GM12878 (cell line): ENCODE results near the gene VCPKMT. TPM values are rescaled to one million over a fixed set of nuclear protein-coding genes. Genes with fewer than 3 reads are reported as not detected.

Experiments
- ATAC-seq: fragments of 200-7000 bp; cut with Tn5 transposase; 3 replicates; pipeline ENCODE4 v1.9.1; 2020; ENCODE audit warnings: mild to moderate bottlenecking, moderate library complexity
- BruUV-seq: library from RNA; stranded (reverse); fragments of 400-500 nt; replicated peaks from 2 replicates; lab custom pipeline; 2021; lab: Mats Ljungman, UMichigan
- CTCF ChIA-PET: fragments of 300-600 bp; sonication (Branson Sonifier 250); formaldehyde crosslinking; extraction: SDS; loops from one replicate; lab custom pipeline; 2021; ENCODE audit warnings: inconsistent platforms; lab: Yijun Ruan, JAX
- POLR2A ChIA-PET: fragments of 350-600 bp; formaldehyde crosslinking; extraction: SDS; loops from one replicate; lab custom pipeline; 2021; ENCODE audit warnings: inconsistent platforms; lab: Charles Lee
- RAD21 ChIA-PET: fragments of 300-600 bp; sonication (Branson Sonifier 250); formaldehyde crosslinking; loops from one replicate; lab custom pipeline; 2023; ENCODE audit warnings: antibody characterized with exemption; ENCODE audit not compliant: unreplicated experiment; lab: Charles Lee
- SMC1A ChIA-PET: fragments of 300-600 bp; sonication (Branson Sonifier 250); formaldehyde crosslinking; loops from one replicate; lab custom pipeline; 2023; ENCODE audit not compliant: unreplicated experiment, uncharacterized antibody; lab: Charles Lee
- DNase-seq: peaks from one replicate; pipeline ENCODE4 v3.0.0-alpha.2; 2011; ENCODE audit warnings: low read depth, low spot score
- FAIRE-seq: peaks from 3 replicates; lab custom pipeline; 2011; peaks lifted over from hg19 to GRCh38; lab: Jason Lieb, UNC
- H2AFZ ChIP-seq: 2 replicates; pipeline ENCODE4 v1.6.0; 2011; ENCODE audit warnings: low read depth, low read length, control low read depth; ENCODE audit not compliant: control insufficient read depth
- H3K27ac ChIP-seq: 2 replicates; pipeline ENCODE4 v1.5.1; 2011; ENCODE audit warnings: control low read depth; ENCODE audit not compliant: control insufficient read depth, insufficient read depth
- H3K27me3 ChIP-seq, 2 experiments: replicated peaks in 1 of 2; 2 replicates each; pipeline versions ENCODE4 v1.6.0 to v1.6.1; 2011; ENCODE audit warnings: low read length in 1 of 2; ENCODE audit not compliant: control insufficient read depth in 2 of 2, insufficient read depth in 2 of 2
- H3K36me3 ChIP-seq, 2 experiments: 2 replicates each; pipeline ENCODE4 v1.5.1; 2011; ENCODE audit warnings: low read length in 1 of 2; ENCODE audit not compliant: control insufficient read depth in 2 of 2, insufficient read depth in 2 of 2
- H3K4me1 ChIP-seq: 2 replicates; pipeline ENCODE4 v1.6.1; 2011; ENCODE audit warnings: mild to moderate bottlenecking, low read length, moderate library complexity, mixed read lengths; ENCODE audit not compliant: control insufficient read depth, insufficient read depth
- H3K4me2 ChIP-seq: 2 replicates; pipeline ENCODE4 v1.6.0; 2011; ENCODE audit warnings: control low read depth; ENCODE audit not compliant: control insufficient read depth, insufficient read depth
- H3K4me3 ChIP-seq: fragments of 200-600 bp; sonication (generic); 2 replicates; pipeline ENCODE4 v1.5.1; 2016
- H3K79me2 ChIP-seq: 2 replicates; pipeline ENCODE4 v1.6.0; 2011; ENCODE audit warnings: low read length; ENCODE audit not compliant: control insufficient read depth, insufficient read depth
- H3K9ac ChIP-seq: 2 replicates; pipeline ENCODE4 v1.8.0; 2011; ENCODE audit warnings: low read length, control low read depth, mixed read lengths; ENCODE audit not compliant: control insufficient read depth, insufficient read depth
- H3K9me3 ChIP-seq: replicated peaks from 3 replicates; pipeline ENCODE4 v1.5.1; 2011; ENCODE audit warnings: mild to moderate bottlenecking, low read length; ENCODE audit not compliant: control insufficient read depth, insufficient read depth
- H4K20me1 ChIP-seq: 2 replicates; pipeline ENCODE4 v1.6.0; 2011; ENCODE audit not compliant: control insufficient read depth, insufficient read depth
- ASH2L ChIP-seq: fragments of 300-600, 200-600 bp; sonication (generic); IDR thresholded peaks from 2 replicates; pipeline ENCODE4 v1.6.1; 2017; ENCODE audit warnings: low read depth, mild to moderate bottlenecking, borderline replicate concordance
- BCL11A ChIP-seq: IDR thresholded peaks from 2 replicates; pipeline ENCODE4 v1.6.1; 2011; ENCODE audit warnings: low read depth, low read length
- CHD1 ChIP-seq: IDR thresholded peaks from 2 replicates; pipeline ENCODE4 v1.6.1; 2012; ENCODE audit warnings: low read depth, low read length, improper control_type of control experiment
- EGR1 ChIP-seq, 2 experiments: IDR thresholded peaks; 1 replicate in 1 of 2; 2 replicates in 1 of 2; pipeline ENCODE4 v1.6.1; 2011 to 2012; ENCODE audit warnings: low read depth in 2 of 2, low read length in 2 of 2, borderline replicate concordance in 1 of 2, mild to moderate bottlenecking in 1 of 2, moderate library complexity in 1 of 2
- EP300 ChIP-seq, 2 experiments: fragments of 150-350 bp in 1 of 2; IDR thresholded peaks; 2 replicates each; pipeline ENCODE4 v1.6.1; 2011 to 2012; ENCODE audit warnings: low read depth in 2 of 2, low read length in 2 of 2, borderline replicate concordance in 1 of 2, improper control_type of control experiment in 1 of 2, inconsistent platforms in 1 of 2; ENCODE audit not compliant: control insufficient read depth in 1 of 2
- ESRRA ChIP-seq: IDR thresholded peaks from 2 replicates; pipeline ENCODE4 v1.6.1; 2012; ENCODE audit warnings: mild to moderate bottlenecking, low read length, improper control_type of control experiment
- IKZF1 ChIP-seq: fragments of 450-650 bp; conservative IDR thresholded peaks from 2 replicates; pipeline ENCODE4 v1.6.1; 2017; ENCODE audit warnings: antibody characterized with exemption, mild to moderate bottlenecking
- JUND ChIP-seq: IDR thresholded peaks from 2 replicates; pipeline ENCODE4 v1.6.1; 2012; ENCODE audit warnings: low read depth, mild to moderate bottlenecking, low read length, improper control_type of control experiment, moderate library complexity
- NFXL1 ChIP-seq: fragments of 450-650 bp; IDR thresholded peaks from 2 replicates; pipeline ENCODE4 v1.6.1; 2017; ENCODE audit warnings: antibody characterized with exemption, mild to moderate bottlenecking, borderline replicate concordance
- NFYB ChIP-seq: IDR thresholded peaks from 2 replicates; pipeline ENCODE4 v1.6.1; 2011; ENCODE audit warnings: low read depth, mild to moderate bottlenecking, low read length, improper control_type of control experiment, moderate library complexity; ENCODE audit not compliant: insufficient read depth
- NRF1 ChIP-seq: conservative IDR thresholded peaks from 2 replicates; pipeline ENCODE4 v1.6.1; 2011; ENCODE audit warnings: mild to moderate bottlenecking, low read depth, low read length, improper control_type of control experiment
- PAX8 ChIP-seq: fragments of 450-650 bp; IDR thresholded peaks from 2 replicates; pipeline ENCODE4 v1.6.1; 2017; ENCODE audit warnings: mild to moderate bottlenecking, moderate library complexity
- SREBF2 ChIP-seq: IDR thresholded peaks from 2 replicates; pipeline ENCODE4 v1.6.1; 2012; ENCODE audit warnings: mild to moderate bottlenecking, low read length
- TARDBP ChIP-seq: IDR thresholded peaks from 2 replicates; pipeline ENCODE4 v1.6.1; 2016; ENCODE audit warnings: borderline replicate concordance
- TCF7 ChIP-seq: IDR thresholded peaks from 2 replicates; pipeline ENCODE4 v1.6.1; 2014; ENCODE audit warnings: antibody characterized with exemption, borderline replicate concordance
- WRNIP1 ChIP-seq: IDR thresholded peaks from 2 replicates; pipeline ENCODE4 v1.6.1; 2011; ENCODE audit warnings: low read depth, low read length, improper control_type of control experiment, borderline replicate concordance
- YY1 ChIP-seq: IDR thresholded peaks from 2 replicates; pipeline ENCODE4 v1.6.1; 2011; ENCODE audit warnings: low read depth, mild to moderate bottlenecking, low read length
- WGBS: methylation state at CpG from one replicate; pipeline ENCODE4 v1.1.6; 2016; ENCODE audit warnings: low lambda C conversion rate; ENCODE audit not compliant: insufficient replicate concordance, insufficient coverage; ENCODE audit errors: missing lambda C conversion rate; 5-methylcytosine and 5-hydroxymethylcytosine counted together
- in situ Hi-C: fragments of 300-500 bp; cut with MboI; formaldehyde crosslinking; loops from 9 replicates; pipeline ENCODE4 v1.14.3; 2018; ENCODE audit warnings: mixed read lengths
- intact Hi-C: fragments of 100-400 bp; cut with micrococcal nuclease; formaldehyde crosslinking; loops from one replicate; pipeline ENCODE4 v1.14.2; 2022; ENCODE audit not compliant: unreplicated experiment
- polyA plus RNA-seq, 11 experiments: library from polyadenylated mRNA; depleted of rRNA in 4 of 11; unstranded in 6 of 11; stranded (reverse) in 5 of 11; fragments of >200 nt; fragmentation: Nextera tagmentation in 4 of 11; fragmentation: Illumina TruSeq in 1 of 11; extraction: Ambion mirVana in 4 of 11; extraction: Trizol in 1 of 11; gene quantifications; 1 replicate in 1 of 11; 2 replicates in 10 of 11; pipeline versions ENCODE4 v1.2.1 to v1.2.3, GENCODE V29; 2011 to 2016; ENCODE audit warnings: inconsistent platforms in 2 of 11, missing spikeins in 2 of 11, low read depth in 1 of 11
- total RNA-seq, 4 experiments: library from RNA; depleted of rRNA in 3 of 4; stranded (reverse); fragments of >200 nt in 3 of 4; fragmentation: Illumina TruSeq in 1 of 4; extraction: Trizol in 1 of 4; gene quantifications; 2 replicates each; pipeline versions ENCODE4 v1.2.1 to v1.2.3, GENCODE V29; 2013 to 2021
- TF ChIP-seq, protein P1 (sequence below): fragments of 150-350 bp; IDR thresholded peaks from 2 replicates; pipeline ENCODE4 v1.6.1; 2014; ENCODE audit warnings: mild to moderate bottlenecking, low read depth, low read length
- TF ChIP-seq, protein P2 (sequence below): fragments of 450-650 bp; IDR thresholded peaks from 2 replicates; pipeline ENCODE4 v1.6.1; 2017; ENCODE audit warnings: mild to moderate bottlenecking, moderate library complexity

VCPKMT gene
- total and polyA plus RNA-seq, 10 of the 15 experiments (the other 5 are each of a cell fraction or from before 2014, with no cell fraction given), result 8.5 to 18.4 (median 12.8) TPM

DNA sequence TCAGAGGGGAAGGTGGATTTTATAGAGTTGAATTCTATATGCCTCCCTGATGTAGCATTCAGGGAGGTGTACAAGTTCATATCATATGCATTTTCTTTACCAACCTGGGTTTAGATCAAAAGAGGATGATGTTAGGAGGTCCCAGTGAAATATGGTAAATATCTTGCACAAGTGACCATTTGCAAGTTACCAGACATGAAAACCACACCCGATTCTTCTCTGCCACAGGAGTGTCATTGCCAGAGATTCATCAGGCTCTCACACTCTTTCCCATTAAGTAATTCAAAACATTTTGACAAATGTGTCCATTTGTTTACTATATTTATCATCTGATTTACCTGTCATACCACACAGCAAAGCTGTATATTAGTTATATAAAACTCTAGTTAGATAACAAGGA, 44.0 kb downstream of the VCPKMT start:
- CTCF ChIA-PET, result interaction anchor here (1.0 to 2.9 kb wide), 3 partner anchors 10 to 34 kb away, joined by 3 to 10 read pairs (median 4); no protein-coding TSS in a partner anchor
- FAIRE-seq, result no peak
- H3K9me3 ChIP-seq, result no peaks in the 10 kb centered on the region
- no peak overlapping the region for H2AFZ ChIP-seq
- no peak overlapping the region for H3K9ac ChIP-seq
- BruUV-seq, result no TSS peak
- no peak for TF ChIP-seq IKZF1
- TF ChIP-seq EP300 (IDR thresholded peaks at IDR 0.05; ENCODE audit: borderline replicate concordance in 1 of 2, control insufficient read depth in 1 of 2, low read depth in 2 of 2, low read length in 2 of 2), result no peak
- TF ChIP-seq NFYB, result no peak
- TF ChIP-seq YY1, result no peak
- no peak for TF ChIP-seq JUND
- no peak for TF ChIP-seq EGR1 (IDR thresholded peaks at IDR 0.05; ENCODE audit: borderline replicate concordance in 1 of 2, low read depth in 2 of 2, low read length in 2 of 2)
- no peak for TF ChIP-seq ESRRA
- no peak for TF ChIP-seq TARDBP
- TF ChIP-seq, protein P1, sequence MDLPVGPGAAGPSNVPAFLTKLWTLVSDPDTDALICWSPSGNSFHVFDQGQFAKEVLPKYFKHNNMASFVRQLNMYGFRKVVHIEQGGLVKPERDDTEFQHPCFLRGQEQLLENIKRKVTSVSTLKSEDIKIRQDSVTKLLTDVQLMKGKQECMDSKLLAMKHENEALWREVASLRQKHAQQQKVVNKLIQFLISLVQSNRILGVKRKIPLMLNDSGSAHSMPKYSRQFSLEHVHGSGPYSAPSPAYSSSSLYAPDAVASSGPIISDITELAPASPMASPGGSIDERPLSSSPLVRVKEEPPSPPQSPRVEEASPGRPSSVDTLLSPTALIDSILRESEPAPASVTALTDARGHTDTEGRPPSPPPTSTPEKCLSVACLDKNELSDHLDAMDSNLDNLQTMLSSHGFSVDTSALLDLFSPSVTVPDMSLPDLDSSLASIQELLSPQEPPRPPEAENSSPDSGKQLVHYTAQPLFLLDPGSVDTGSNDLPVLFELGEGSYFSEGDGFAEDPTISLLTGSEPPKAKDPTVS, result no peak
- no peak for TF ChIP-seq CHD1
- TF ChIP-seq PAX8, result no peak
- TF ChIP-seq NFXL1, result no peak
- TF ChIP-seq NRF1, result no peak
- no peak for TF ChIP-seq SREBF2
- no peak for TF ChIP-seq BCL11A
- TF ChIP-seq TCF7, result no peak
- TF ChIP-seq WRNIP1, result no peak
- TF ChIP-seq, protein P2, sequence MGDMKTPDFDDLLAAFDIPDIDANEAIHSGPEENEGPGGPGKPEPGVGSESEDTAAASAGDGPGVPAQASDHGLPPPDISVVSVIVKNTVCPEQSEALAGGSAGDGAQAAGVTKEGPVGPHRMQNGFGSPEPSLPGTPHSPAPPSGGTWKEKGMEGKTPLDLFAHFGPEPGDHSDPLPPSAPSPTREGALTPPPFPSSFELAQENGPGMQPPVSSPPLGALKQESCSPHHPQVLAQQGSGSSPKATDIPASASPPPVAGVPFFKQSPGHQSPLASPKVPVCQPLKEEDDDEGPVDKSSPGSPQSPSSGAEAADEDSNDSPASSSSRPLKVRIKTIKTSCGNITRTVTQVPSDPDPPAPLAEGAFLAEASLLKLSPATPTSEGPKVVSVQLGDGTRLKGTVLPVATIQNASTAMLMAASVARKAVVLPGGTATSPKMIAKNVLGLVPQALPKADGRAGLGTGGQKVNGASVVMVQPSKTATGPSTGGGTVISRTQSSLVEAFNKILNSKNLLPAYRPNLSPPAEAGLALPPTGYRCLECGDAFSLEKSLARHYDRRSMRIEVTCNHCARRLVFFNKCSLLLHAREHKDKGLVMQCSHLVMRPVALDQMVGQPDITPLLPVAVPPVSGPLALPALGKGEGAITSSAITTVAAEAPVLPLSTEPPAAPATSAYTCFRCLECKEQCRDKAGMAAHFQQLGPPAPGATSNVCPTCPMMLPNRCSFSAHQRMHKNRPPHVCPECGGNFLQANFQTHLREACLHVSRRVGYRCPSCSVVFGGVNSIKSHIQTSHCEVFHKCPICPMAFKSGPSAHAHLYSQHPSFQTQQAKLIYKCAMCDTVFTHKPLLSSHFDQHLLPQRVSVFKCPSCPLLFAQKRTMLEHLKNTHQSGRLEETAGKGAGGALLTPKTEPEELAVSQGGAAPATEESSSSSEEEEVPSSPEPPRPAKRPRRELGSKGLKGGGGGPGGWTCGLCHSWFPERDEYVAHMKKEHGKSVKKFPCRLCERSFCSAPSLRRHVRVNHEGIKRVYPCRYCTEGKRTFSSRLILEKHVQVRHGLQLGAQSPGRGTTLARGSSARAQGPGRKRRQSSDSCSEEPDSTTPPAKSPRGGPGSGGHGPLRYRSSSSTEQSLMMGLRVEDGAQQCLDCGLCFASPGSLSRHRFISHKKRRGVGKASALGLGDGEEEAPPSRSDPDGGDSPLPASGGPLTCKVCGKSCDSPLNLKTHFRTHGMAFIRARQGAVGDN, result no peak
- no peak for TF ChIP-seq ASH2L
- H3K79me2 ChIP-seq, result no peaks in the 10 kb centered on the region
- peaks cover 6% of the 10 kb centered on the region for H3K4me1 ChIP-seq
- no peak overlapping the region for H3K4me3 ChIP-seq
- DNase-seq, result no peak
- no peaks in the 10 kb centered on the region for H3K27me3 ChIP-seq
- 95% methylated on average over 1 of the region's 1 CpG for WGBS
- no peaks in the 10 kb centered on the region; a peak in 1 of 4 replicates for H3K36me3 ChIP-seq
- no peaks in the 10 kb centered on the region for H4K20me1 ChIP-seq
- SMC1A ChIA-PET, result interaction anchor here (0.7 to 3.2 kb wide), 8 partner anchors 9 to 204 kb away, joined by 3 to 27 read pairs (median 4); no protein-coding TSS in a partner anchor
- RAD21 ChIA-PET, result interaction anchor here (1.6 to 2.4 kb wide), 6 partner anchors 9 to 209 kb away, joined by 4 to 18 read pairs (median 6); no protein-coding TSS in a partner anchor
- in situ Hi-C loops (no loop called here), intact Hi-C loops (no loop called here)
- ATAC-seq, result no peak
- H3K4me2 ChIP-seq, result no peak overlapping the region
- POLR2A ChIA-PET, result interaction anchor here (0.8 to 3.9 kb wide), 4 partner anchors 9 to 13 kb away, joined by 3 to 27 read pairs (median 6); no protein-coding TSS in a partner anchor
- H3K27ac ChIP-seq, result no peak overlapping the region
